ENCODE data around the gene PRKCB.

DNA sequence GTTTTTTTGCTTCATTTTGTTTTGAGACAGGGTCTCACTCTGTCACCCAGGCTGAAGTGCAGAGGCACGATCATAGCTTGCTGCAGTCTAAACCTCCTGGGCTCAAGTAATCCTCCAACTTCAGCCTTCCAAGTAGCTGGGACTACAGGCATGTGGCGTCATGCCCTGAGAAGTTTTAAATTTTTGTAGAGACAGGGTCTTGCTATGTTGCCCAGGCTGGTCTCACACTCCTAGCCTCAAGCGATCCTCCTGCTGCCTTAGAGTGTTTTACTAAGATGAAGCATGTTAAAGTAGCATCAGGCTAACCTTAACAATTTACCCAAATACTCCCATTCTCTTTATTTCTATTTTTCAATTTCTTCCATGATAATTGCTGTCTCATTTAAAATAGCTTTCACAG, 371.1 kb downstream of the PRKCB start:
- TF ChIP-seq, protein P1, sequence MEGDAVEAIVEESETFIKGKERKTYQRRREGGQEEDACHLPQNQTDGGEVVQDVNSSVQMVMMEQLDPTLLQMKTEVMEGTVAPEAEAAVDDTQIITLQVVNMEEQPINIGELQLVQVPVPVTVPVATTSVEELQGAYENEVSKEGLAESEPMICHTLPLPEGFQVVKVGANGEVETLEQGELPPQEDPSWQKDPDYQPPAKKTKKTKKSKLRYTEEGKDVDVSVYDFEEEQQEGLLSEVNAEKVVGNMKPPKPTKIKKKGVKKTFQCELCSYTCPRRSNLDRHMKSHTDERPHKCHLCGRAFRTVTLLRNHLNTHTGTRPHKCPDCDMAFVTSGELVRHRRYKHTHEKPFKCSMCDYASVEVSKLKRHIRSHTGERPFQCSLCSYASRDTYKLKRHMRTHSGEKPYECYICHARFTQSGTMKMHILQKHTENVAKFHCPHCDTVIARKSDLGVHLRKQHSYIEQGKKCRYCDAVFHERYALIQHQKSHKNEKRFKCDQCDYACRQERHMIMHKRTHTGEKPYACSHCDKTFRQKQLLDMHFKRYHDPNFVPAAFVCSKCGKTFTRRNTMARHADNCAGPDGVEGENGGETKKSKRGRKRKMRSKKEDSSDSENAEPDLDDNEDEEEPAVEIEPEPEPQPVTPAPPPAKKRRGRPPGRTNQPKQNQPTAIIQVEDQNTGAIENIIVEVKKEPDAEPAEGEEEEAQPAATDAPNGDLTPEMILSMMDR (conservative IDR thresholded peaks at IDR 0.05; ENCODE audit: low read depth in 2 of 2), result no peak
- no peak for TF ChIP-seq EZH2 (IDR thresholded peaks at IDR 0.05; ENCODE audit: low read depth, unreplicated experiment)
- no peak for TF ChIP-seq POLR2AphosphoS5 (IDR thresholded peaks at IDR 0.05; ENCODE audit: low read depth)
- TF ChIP-seq, protein P2, sequence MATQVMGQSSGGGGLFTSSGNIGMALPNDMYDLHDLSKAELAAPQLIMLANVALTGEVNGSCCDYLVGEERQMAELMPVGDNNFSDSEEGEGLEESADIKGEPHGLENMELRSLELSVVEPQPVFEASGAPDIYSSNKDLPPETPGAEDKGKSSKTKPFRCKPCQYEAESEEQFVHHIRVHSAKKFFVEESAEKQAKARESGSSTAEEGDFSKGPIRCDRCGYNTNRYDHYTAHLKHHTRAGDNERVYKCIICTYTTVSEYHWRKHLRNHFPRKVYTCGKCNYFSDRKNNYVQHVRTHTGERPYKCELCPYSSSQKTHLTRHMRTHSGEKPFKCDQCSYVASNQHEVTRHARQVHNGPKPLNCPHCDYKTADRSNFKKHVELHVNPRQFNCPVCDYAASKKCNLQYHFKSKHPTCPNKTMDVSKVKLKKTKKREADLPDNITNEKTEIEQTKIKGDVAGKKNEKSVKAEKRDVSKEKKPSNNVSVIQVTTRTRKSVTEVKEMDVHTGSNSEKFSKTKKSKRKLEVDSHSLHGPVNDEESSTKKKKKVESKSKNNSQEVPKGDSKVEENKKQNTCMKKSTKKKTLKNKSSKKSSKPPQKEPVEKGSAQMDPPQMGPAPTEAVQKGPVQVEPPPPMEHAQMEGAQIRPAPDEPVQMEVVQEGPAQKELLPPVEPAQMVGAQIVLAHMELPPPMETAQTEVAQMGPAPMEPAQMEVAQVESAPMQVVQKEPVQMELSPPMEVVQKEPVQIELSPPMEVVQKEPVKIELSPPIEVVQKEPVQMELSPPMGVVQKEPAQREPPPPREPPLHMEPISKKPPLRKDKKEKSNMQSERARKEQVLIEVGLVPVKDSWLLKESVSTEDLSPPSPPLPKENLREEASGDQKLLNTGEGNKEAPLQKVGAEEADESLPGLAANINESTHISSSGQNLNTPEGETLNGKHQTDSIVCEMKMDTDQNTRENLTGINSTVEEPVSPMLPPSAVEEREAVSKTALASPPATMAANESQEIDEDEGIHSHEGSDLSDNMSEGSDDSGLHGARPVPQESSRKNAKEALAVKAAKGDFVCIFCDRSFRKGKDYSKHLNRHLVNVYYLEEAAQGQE (IDR thresholded peaks at IDR 0.05; ENCODE audit: unreplicated experiment), result no peak
- TF ChIP-seq EZH2phosphoT487 (IDR thresholded peaks at IDR 0.05; ENCODE audit: unreplicated experiment), result no peak
- TF ChIP-seq NANOG (IDR thresholded peaks at IDR 0.05; ENCODE audit: borderline replicate concordance), result no peak
- TF ChIP-seq CREB1 (CRISPR knock-in tag; IDR thresholded peaks at IDR 0.05; ENCODE audit: low read depth), result no peak
- TF ChIP-seq JUNB (IDR thresholded peaks at IDR 0.05; ENCODE audit: unreplicated experiment), result no peak
